HUDEP-2 (cell line): ENCODE results near the gene KCNQ1.

Experiments
- DNase-seq, 76 experiments: peaks; one replicate each; lab custom pipeline; 2025; ENCODE audit not compliant: unreplicated experiment in 76 of 76; lab: John Stamatoyannopoulos, UW

Gene KCNQ1

GRCh38 chr11:2660357-2660939 is 215.6 kb downstream of the KCNQ1 start:
- no peak for DNase-seq

- DNase-seq = no peak
Measured at GRCh38 chr11:2661173-2662023, 216.6 kb downstream of the KCNQ1 start.

- no peak for DNase-seq
Measured at GRCh38 chr11:2662024-2662312, 217.2 kb downstream of the KCNQ1 start.

- DNase-seq = no peak
Measured at GRCh38 chr11:2662430-2663299, 217.9 kb downstream of the KCNQ1 start.

- no peak for DNase-seq
Measured at GRCh38 chr11:2663506-2663905, 218.7 kb downstream of the KCNQ1 start.

- DNase-seq = no peak
Measured at GRCh38 chr11:2663915-2664314, 219.1 kb downstream of the KCNQ1 start.

GRCh38 chr11:2664376-2664775 is 219.6 kb downstream of the KCNQ1 start:
- DNase-seq = no peak

- no peak for DNase-seq
Measured at GRCh38 chr11:2664791-2665525, 220.2 kb downstream of the KCNQ1 start.

GRCh38 chr11:2665526-2666400 is 221.0 kb downstream of the KCNQ1 start:
- no peak for DNase-seq

- DNase-seq = no peak
Measured at GRCh38 chr11:2666401-2666741, 221.6 kb downstream of the KCNQ1 start.

- no peak for DNase-seq
Measured at GRCh38 chr11:2666828-2667570, 222.2 kb downstream of the KCNQ1 start.

GRCh38 chr11:2667940-2668339 is 223.1 kb downstream of the KCNQ1 start:
- DNase-seq = no peak

GRCh38 chr11:2668876-2669275 is 224.1 kb downstream of the KCNQ1 start:
- no peak for DNase-seq

- DNase-seq = no peak
Measured at GRCh38 chr11:2669634-2670469, 225.0 kb downstream of the KCNQ1 start.

GRCh38 chr11:2670541-2671100 is 225.8 kb downstream of the KCNQ1 start:
- DNase-seq = no peak

GRCh38 chr11:2671748-2672147 is 226.9 kb downstream of the KCNQ1 start:
- no peak for DNase-seq

- no peak for DNase-seq
Measured at GRCh38 chr11:2672553-2673249, 227.9 kb downstream of the KCNQ1 start.

- DNase-seq = no peak
Measured at GRCh38 chr11:2673250-2673610, 228.4 kb downstream of the KCNQ1 start.
